ENCODE data around the gene KIF16B. TPM values are rescaled to one million over a fixed set of nuclear protein-coding genes. Genes with fewer than 3 reads are reported as not detected.

The KIF16B gene, protein sequence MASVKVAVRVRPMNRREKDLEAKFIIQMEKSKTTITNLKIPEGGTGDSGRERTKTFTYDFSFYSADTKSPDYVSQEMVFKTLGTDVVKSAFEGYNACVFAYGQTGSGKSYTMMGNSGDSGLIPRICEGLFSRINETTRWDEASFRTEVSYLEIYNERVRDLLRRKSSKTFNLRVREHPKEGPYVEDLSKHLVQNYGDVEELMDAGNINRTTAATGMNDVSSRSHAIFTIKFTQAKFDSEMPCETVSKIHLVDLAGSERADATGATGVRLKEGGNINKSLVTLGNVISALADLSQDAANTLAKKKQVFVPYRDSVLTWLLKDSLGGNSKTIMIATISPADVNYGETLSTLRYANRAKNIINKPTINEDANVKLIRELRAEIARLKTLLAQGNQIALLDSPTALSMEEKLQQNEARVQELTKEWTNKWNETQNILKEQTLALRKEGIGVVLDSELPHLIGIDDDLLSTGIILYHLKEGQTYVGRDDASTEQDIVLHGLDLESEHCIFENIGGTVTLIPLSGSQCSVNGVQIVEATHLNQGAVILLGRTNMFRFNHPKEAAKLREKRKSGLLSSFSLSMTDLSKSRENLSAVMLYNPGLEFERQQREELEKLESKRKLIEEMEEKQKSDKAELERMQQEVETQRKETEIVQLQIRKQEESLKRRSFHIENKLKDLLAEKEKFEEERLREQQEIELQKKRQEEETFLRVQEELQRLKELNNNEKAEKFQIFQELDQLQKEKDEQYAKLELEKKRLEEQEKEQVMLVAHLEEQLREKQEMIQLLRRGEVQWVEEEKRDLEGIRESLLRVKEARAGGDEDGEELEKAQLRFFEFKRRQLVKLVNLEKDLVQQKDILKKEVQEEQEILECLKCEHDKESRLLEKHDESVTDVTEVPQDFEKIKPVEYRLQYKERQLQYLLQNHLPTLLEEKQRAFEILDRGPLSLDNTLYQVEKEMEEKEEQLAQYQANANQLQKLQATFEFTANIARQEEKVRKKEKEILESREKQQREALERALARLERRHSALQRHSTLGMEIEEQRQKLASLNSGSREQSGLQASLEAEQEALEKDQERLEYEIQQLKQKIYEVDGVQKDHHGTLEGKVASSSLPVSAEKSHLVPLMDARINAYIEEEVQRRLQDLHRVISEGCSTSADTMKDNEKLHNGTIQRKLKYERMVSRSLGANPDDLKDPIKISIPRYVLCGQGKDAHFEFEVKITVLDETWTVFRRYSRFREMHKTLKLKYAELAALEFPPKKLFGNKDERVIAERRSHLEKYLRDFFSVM (N-terminal part only)
- 9.9 and 10.1 TPM in 2 replicates for total RNA-seq

GRCh38 chr20:16573001-16573965, at the start of gene KIF16B:
TSS of gene KIF16B (minus strand) at chr20:16573448. CDS start at chr20:16573275, 173 bp downstream.

Other genes starting within 250 kb of the KIF16B start
- gene SNRPB2, start 156.6 kb upstream of the KIF16B start, total RNA-seq, result 45.2 and 51.6 TPM in 2 replicates
- gene OTOR, start 174.9 kb upstream of the KIF16B start, total RNA-seq, result not detected in 2 replicates